Activated CD4-positive, alpha-beta memory T cell treated with anti-CD3 and anti-CD28 coated beads, Interleukin-2, amount 10 ng/mL, durations not matched to agents 7 days and 5 days (primary cell): Measurements from ENCODE around the gene RUSC1. TPM values are rescaled to one million over a fixed set of nuclear protein-coding genes. Genes with fewer than 3 reads are reported as not detected.

Experiments used
- CTCF ChIA-PET: fragments of 350-600 bp; sonication (Branson Sonifier 250); formaldehyde crosslinking; loops from one replicate; lab custom pipeline; 2021; ENCODE audit warnings: antibody characterized with exemption, inconsistent platforms; lab: Charles Lee
- POLR2A ChIA-PET: fragments of 350-600 bp; sonication (Branson Sonifier 250); formaldehyde crosslinking; loops from one replicate; lab custom pipeline; 2021; ENCODE audit warnings: antibody characterized with exemption; lab: Charles Lee
- DNase-seq: peaks from one replicate; pipeline ENCODE4 v3.0.0-alpha.2; 2020
- H3K27ac Mint-ChIP-seq: one replicate; pipeline ENCODE4 v1.8.0; 2021; ENCODE audit warnings: mild to moderate bottlenecking, mixed read lengths
- H3K27me3 Mint-ChIP-seq: one replicate; pipeline ENCODE4 v1.8.0; 2021; ENCODE audit warnings: mixed read lengths
- H3K36me3 Mint-ChIP-seq: one replicate; pipeline ENCODE4 v1.8.0; 2021; ENCODE audit warnings: low read depth, mixed read lengths
- H3K4me1 Mint-ChIP-seq: one replicate; pipeline ENCODE4 v1.8.0; 2021; ENCODE audit warnings: mixed read lengths
- H3K4me3 Mint-ChIP-seq: one replicate; pipeline ENCODE4 v1.8.0; 2021; ENCODE audit warnings: mild to moderate bottlenecking, mixed read lengths
- H3K9me3 Mint-ChIP-seq: one replicate; pipeline ENCODE4 v1.8.0; 2021; ENCODE audit warnings: mixed read lengths
- total RNA-seq, 2 experiments: library from RNA; stranded (reverse); gene quantifications; one replicate each; pipeline ENCODE4 v1.2.3, GENCODE V29; 2021

Gene RUSC1
- total RNA-seq, 2 experiments from 2014 or later, result 24.6 to 26.2 TPM

DNA sequence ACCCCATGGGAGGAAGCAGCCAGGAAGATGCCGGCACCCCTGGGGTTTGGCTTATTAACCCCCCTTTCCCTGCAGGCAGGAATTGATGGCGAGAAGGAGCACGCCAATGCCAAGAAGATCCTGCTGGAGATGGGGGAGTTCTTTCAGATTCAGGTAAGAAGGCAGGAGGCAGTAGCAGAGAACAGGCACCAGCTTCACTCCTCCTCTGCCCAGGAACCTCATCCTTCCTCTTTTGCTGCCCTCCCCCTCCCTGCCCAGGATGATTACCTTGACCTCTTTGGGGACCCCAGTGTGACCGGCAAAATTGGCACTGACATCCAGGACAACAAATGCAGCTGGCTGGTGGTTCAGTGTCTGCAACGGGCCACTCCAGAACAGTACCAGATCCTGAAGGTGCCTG is 1.2 kb upstream of the RUSC1 start:
- peaks cover 41% of the 10 kb centered on the region for H3K36me3 Mint-ChIP-seq
- ChIA-PET POLR2A (interaction anchor here (0.7 to 6.2 kb wide), 6 partner anchors 10 to 217 kb away, joined by 3 to 50 read pairs (median 7); partner anchors contain the start of genes CLK2, ENTREP3 and FDPS), CTCF (interaction anchor here (1.4 to 5.5 kb wide), 2 partner anchors 68 to 112 kb away, joined by 4 to 78 read pairs; partner anchors contain the start of gene THBS3)
- peaks cover 38% of the 10 kb centered on the region for H3K4me1 Mint-ChIP-seq
- no peak overlapping the region for H3K4me3 Mint-ChIP-seq
- no peaks in the 10 kb centered on the region for H3K27me3 Mint-ChIP-seq
- H3K27ac Mint-ChIP-seq, result no peak overlapping the region
- no peaks in the 10 kb centered on the region for H3K9me3 Mint-ChIP-seq
- DNase-seq, result no peak

- POLR2A ChIA-PET, result interaction anchor here (1.0 to 6.2 kb wide), 5 partner anchors 10 to 70 kb away, joined by 3 to 50 read pairs (median 3); partner anchors contain the start of genes ENTREP3 and FDPS
- H3K4me3 Mint-ChIP-seq, result peak overlapping the region; percentile 66
Observed at GRCh38 chr1:155320252-155320651, 442 bp upstream of the RUSC1 start.

DNA sequence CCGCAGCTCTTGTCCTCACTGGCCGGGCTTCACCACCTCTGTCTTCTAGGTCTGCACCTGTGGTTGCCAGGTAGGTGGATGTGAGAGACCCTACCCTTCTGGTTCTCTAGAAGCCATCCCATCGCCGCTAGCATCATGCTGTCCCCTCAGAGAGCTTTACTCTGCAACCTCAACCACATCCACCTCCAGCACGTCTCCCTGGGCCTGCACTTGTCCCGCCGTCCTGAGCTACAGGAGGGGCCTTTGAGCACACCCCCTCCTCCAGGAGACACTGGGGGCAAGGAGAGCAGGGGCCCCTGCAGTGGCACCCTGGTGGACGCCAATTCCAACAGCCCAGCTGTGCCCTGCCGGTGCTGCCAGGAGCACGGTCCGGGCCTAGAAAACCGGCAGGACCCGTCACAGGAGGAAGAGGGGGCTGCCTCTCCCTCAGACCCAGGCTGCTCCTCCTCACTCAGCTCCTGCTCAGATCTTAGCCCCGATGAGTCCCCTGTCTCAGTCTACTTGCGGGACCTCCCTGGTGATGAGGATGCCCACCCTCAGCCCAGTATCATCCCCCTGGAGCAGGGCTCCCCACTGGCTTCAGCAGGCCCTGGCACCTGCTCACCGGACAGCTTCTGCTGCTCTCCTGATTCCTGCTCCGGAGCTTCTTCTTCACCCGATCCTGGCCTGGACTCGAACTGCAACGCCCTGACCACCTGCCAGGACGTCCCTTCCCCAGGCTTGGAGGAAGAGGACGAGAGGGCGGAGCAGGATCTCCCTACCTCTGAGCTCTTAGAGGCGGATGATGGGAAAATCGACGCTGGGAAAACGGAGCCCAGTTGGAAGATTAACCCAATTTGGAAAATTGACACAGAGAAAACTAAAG is 1.2 kb downstream of the RUSC1 start:
- Mint-ChIP-seq H3K4me3 (peak overlapping the region; percentile 66), H3K4me1 (peaks cover 50% of the 10 kb centered on the region), H3K36me3 (peaks cover 32% of the 10 kb centered on the region), H3K9me3 (no peaks in the 10 kb centered on the region), H3K27me3 (no peaks in the 10 kb centered on the region), H3K27ac (peak overlapping the region; percentile 19)
- CTCF ChIA-PET, result interaction anchor here (1.0 to 5.5 kb wide), 11 partner anchors 10 to 236 kb away, joined by 3 to 78 read pairs (median 4); partner anchors contain the start of genes CLK2, FDPS, MTX1 and SCAMP3
- DNase-seq, result no peak
- POLR2A ChIA-PET, result interaction anchor here (0.6 to 6.2 kb wide), 7 partner anchors 12 to 78 kb away, joined by 3 to 50 read pairs (median 10); partner anchors contain the start of genes CLK2 and FDPS

More at GRCh38 chr1:155320252-155320651, 442 bp upstream of the RUSC1 start:
- no peaks in the 10 kb centered on the region for H3K27me3 Mint-ChIP-seq
- no peaks in the 10 kb centered on the region for H3K9me3 Mint-ChIP-seq
- peak overlapping the region; percentile 46 for H3K27ac Mint-ChIP-seq
- peaks cover 41% of the 10 kb centered on the region for H3K4me1 Mint-ChIP-seq
- peak; percentile 22 for DNase-seq
- H3K36me3 Mint-ChIP-seq, result peaks cover 36% of the 10 kb centered on the region
- CTCF ChIA-PET, result interaction anchor here (0.6 to 5.5 kb wide), 7 partner anchors 9 to 235 kb away, joined by 3 to 78 read pairs (median 3); partner anchors contain the start of genes FDPS and THBS3

- CTCF ChIA-PET, result interaction anchor here (1.0 to 5.5 kb wide), 10 partner anchors 10 to 237 kb away, joined by 3 to 78 read pairs (median 4); partner anchors contain the start of genes CLK2, MTX1, SCAMP3 and THBS3
- Mint-ChIP-seq H3K27ac (peak overlapping the region; percentile 19), H3K9me3 (no peaks in the 10 kb centered on the region), H3K27me3 (no peaks in the 10 kb centered on the region), H3K36me3 (peaks cover 32% of the 10 kb centered on the region), H3K4me3 (peak overlapping the region; percentile 66), H3K4me1 (peaks cover 50% of the 10 kb centered on the region)
- POLR2A ChIA-PET, result interaction anchor here (1.6 to 6.2 kb wide), 7 partner anchors 13 to 129 kb away, joined by 6 to 50 read pairs (median 20); partner anchors contain the start of genes CLK2, FDPS and SCAMP3
- peak; percentile 32 for DNase-seq
Observed at GRCh38 chr1:155322571-155322952, 1.9 kb downstream of the RUSC1 start.

DNA sequence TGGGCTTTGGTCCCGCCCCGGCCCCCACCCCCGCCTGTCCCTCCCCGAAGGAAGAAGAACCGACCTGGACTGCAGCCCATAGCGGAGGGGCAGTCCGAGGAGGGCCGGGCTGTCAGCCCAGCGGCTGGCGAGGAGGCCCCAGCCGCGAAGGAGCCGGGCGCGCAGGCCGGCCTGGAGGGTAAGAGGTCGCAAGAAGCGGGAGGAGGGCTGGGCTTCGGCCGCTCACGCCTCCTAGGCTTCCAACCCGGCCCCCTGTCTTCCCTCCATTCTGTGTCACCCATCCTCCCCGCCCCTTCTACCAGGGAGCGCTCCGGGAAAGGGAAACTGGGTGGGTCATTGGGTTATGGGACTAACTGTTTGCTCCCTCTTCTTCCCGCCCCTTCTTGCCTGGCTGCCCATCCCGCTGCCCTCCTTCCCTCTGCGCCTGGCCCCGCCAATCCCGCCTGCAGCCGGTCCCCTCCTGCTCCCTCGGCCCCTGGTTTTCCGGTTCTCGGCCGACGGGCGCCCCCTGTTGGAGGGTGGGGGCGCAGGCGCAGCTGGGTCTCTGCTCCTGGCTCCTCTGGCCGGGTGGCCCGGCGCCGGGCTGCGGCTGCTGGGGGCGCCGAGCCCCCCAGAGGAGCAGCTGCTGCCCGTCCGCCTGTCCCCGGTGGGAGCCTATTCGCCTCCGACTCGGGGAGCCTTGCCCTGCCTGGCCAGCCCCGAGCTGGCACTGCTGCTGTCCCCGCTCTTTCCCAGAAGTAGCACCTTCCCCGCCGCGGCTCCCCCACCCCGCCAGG is 2.4 kb downstream of the RUSC1 start:
- peak overlapping the region; percentile 78 for H3K27ac Mint-ChIP-seq
- peaks cover 48% of the 10 kb centered on the region for H3K4me1 Mint-ChIP-seq
- CTCF ChIA-PET, result interaction anchor here (0.7 to 5.5 kb wide), 29 partner anchors 11 to 269 kb away, joined by 3 to 78 read pairs (median 5); partner anchors contain the start of genes CLK2, FDPS, KRTCAP2 and MTX1

GRCh38 chr1:155323729-155324036 is 3.0 kb downstream of the RUSC1 start:
- ChIA-PET CTCF (interaction anchor here (0.7 to 5.5 kb wide), 26 partner anchors 11 to 269 kb away, joined by 3 to 78 read pairs (median 5); partner anchors contain the start of genes CLK2, FDPS, KRTCAP2 and SCAMP3), POLR2A (interaction anchor here (0.7 to 6.2 kb wide), 20 partner anchors 11 to 422 kb away, joined by 3 to 50 read pairs (median 3); partner anchors contain the start of genes CLK2, ENTREP3, FDPS and KRTCAP2)
- H3K27me3 Mint-ChIP-seq, result no peaks in the 10 kb centered on the region
- peaks cover 26% of the 10 kb centered on the region for H3K36me3 Mint-ChIP-seq
- no peaks in the 10 kb centered on the region for H3K9me3 Mint-ChIP-seq
- peak overlapping the region; percentile 78 for H3K27ac Mint-ChIP-seq
- peak; percentile 90 for DNase-seq
- H3K4me3 Mint-ChIP-seq, result peak overlapping the region; percentile 85
- H3K4me1 Mint-ChIP-seq, result peaks cover 48% of the 10 kb centered on the region

More for the DNA sequence above, 2.4 kb downstream of the RUSC1 start:
- H3K27me3 Mint-ChIP-seq, result no peaks in the 10 kb centered on the region
- peak overlapping the region; percentile 85 for H3K4me3 Mint-ChIP-seq
- POLR2A ChIA-PET, result interaction anchor here (0.7 to 6.2 kb wide), 19 partner anchors 11 to 422 kb away, joined by 3 to 50 read pairs (median 3); partner anchors contain the start of genes CLK2, ENTREP3, FDPS and KRTCAP2
- H3K9me3 Mint-ChIP-seq, result no peaks in the 10 kb centered on the region
- peaks cover 32% of the 10 kb centered on the region for H3K36me3 Mint-ChIP-seq
- peak; percentile 87 for DNase-seq

- peaks cover 21% of the 10 kb centered on the region for H3K36me3 Mint-ChIP-seq
- H3K27ac Mint-ChIP-seq, result peak overlapping the region; percentile 78
- H3K4me1 Mint-ChIP-seq, result peaks cover 45% of the 10 kb centered on the region
- ChIA-PET CTCF (interaction anchor here (0.7 to 5.5 kb wide), 26 partner anchors 12 to 268 kb away, joined by 3 to 78 read pairs (median 5); partner anchors contain the start of genes CLK2, FDPS, KRTCAP2 and SCAMP3), POLR2A (interaction anchor here (0.6 to 6.2 kb wide), 22 partner anchors 10 to 421 kb away, joined by 3 to 50 read pairs (median 3); partner anchors contain the start of genes ASH1L, CLK2, ENTREP3 and FDPS)
- no peaks in the 10 kb centered on the region for H3K9me3 Mint-ChIP-seq
- peak overlapping the region; percentile 85 for H3K4me3 Mint-ChIP-seq
- no peaks in the 10 kb centered on the region for H3K27me3 Mint-ChIP-seq
- DNase-seq, result peak; percentile 92
Observed at GRCh38 chr1:155324037-155324716, 3.5 kb downstream of the RUSC1 start.

DNA sequence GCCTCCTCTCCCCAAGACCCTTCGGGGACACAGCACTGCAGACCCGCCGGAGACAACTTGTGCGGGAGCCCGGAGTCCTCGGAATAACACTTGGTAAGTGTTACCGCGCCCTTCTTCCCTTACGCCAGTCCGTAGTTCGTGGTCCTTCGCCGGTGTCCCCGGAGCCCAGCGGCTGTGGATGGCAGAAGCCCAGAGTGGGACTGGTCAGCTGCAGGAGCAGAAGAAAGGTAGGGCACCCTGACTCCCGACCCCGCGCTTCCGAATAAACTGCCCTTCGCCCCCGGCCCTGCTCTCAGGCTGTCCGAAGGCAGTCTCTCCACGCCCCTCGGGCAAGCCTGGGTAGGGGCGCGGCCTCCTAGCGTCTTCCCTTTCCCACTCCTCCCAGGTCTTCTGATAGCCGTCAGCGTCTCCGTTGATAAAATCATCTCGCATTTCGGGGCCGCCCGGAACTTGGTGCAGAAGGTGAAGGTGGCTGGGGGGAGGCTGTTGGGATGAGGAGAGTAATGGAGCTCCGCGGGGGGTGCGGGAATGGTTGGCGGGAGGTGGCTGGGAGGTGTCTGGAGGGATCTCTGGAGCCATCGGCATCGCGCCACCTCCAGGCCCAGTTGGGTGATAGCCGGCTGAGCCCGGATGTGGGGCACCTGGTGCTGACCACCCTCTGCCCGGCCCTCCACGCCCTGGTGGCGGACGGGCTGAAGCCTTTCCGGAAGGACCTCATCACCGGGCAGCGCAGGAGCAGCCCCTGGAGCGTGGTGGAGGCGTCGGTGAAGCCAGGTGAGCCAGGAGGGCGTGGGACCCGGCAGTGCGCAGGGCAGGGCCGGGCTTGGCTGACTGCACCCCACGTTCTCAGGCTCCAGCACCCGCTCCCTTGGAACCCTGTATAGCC is 4.3 kb downstream of the RUSC1 start:
- no peaks in the 10 kb centered on the region for H3K27me3 Mint-ChIP-seq
- peak overlapping the region; percentile 21 for H3K27ac Mint-ChIP-seq
- peaks cover 40% of the 10 kb centered on the region for H3K4me1 Mint-ChIP-seq
- ChIA-PET POLR2A (interaction anchor here (0.6 to 6.2 kb wide), 11 partner anchors 15 to 420 kb away, joined by 3 to 50 read pairs (median 3); partner anchors contain the start of genes ASH1L, CLK2, FDPS and MTX1), CTCF (interaction anchor here (1.3 to 5.5 kb wide), 8 partner anchors 15 to 152 kb away, joined by 3 to 78 read pairs (median 8); partner anchors contain the start of genes FDPS, KRTCAP2 and SCAMP3)
- peaks cover 16% of the 10 kb centered on the region for H3K36me3 Mint-ChIP-seq
- H3K9me3 Mint-ChIP-seq, result no peaks in the 10 kb centered on the region
- peak; percentile 32 for DNase-seq
- H3K4me3 Mint-ChIP-seq, result peak overlapping the region; percentile 85

DNA sequence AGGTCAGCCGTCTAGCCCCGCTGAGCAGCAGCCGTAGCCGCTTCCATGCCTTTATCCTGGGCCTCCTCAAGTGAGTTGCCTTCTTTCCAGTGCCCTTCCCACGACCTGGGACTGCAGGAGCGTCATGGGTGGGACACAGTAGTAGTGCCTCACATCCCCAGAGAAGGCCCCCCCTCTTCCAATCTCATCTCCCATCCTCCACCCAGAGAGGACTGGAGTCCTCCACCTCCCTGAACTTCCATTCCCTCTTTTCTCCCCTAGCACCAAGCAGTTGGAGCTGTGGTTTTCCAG is 4.9 kb downstream of the RUSC1 start:
- no peaks in the 10 kb centered on the region for H3K27me3 Mint-ChIP-seq
- ChIA-PET CTCF (no interaction called here), POLR2A (interaction anchor here (1.1 to 6.2 kb wide), 4 partner anchors 16 to 238 kb away, joined by 3 to 50 read pairs (median 12); partner anchors contain the start of genes ASH1L, FDPS, MTX1 and SCAMP3)
- H3K27ac Mint-ChIP-seq, result peak overlapping the region; percentile 9
- H3K4me1 Mint-ChIP-seq, result peaks cover 36% of the 10 kb centered on the region
- peaks cover 15% of the 10 kb centered on the region for H3K36me3 Mint-ChIP-seq
- peak overlapping the region; percentile 85 for H3K4me3 Mint-ChIP-seq
- H3K9me3 Mint-ChIP-seq, result no peaks in the 10 kb centered on the region
- no peak for DNase-seq

DNA sequence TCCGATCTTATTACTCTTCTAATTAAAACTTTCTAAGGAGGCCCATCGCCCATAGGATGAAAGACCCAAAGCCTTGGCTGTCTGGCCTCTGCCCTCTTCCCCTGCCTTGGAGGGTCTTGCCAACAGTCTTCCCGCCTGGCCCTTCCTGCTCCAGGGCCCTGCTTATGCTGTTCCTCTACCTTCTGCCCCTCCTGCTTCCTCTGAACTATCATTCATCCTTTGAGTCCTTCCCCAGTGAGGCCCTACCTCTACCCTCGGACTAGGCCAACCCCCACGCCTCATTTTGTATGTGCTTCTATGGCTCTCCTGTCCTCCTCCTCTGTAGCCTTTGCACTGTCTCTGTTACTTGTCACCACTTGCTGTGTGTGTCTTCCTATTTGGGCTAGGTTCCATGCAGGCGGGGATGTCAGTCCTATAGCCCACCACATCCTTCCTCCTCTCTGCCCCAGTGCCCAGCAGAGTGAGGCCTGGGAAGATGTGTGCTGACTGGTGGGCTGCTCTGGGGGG is 5.4 kb downstream of the RUSC1 start:
- peak overlapping the region; percentile 9 for H3K27ac Mint-ChIP-seq
- DNase-seq, result no peak
- ChIA-PET CTCF (interaction anchor here (0.7 kb wide), 1 partner anchor 10 kb away, joined by 3 read pairs; no protein-coding TSS in a partner anchor), POLR2A (interaction anchor here (1.2 to 1.6 kb wide), 2 partner anchors 82 to 237 kb away, joined by 3 read pairs; partner anchors contain the start of gene ASH1L)
- no peaks in the 10 kb centered on the region for H3K27me3 Mint-ChIP-seq
- H3K4me1 Mint-ChIP-seq, result peaks cover 33% of the 10 kb centered on the region
- no peaks in the 10 kb centered on the region for H3K9me3 Mint-ChIP-seq
- H3K4me3 Mint-ChIP-seq, result peak overlapping the region; percentile 85
- H3K36me3 Mint-ChIP-seq, result peaks cover 17% of the 10 kb centered on the region
